GM20000 (cell line): ENCODE data around the gene TNIK.

Experiments used
- DNase-seq: peaks from one replicate; pipeline ENCODE4 v3.0.0; 2012; ENCODE audit warnings: low spot score
- CTCF ChIP-seq: IDR thresholded peaks from 2 replicates; pipeline ENCODE4 v1.5.1; 2012; ENCODE audit warnings: mild to moderate bottlenecking, control low read depth; ENCODE audit errors: extremely low read depth, missing control alignments

The TNIK gene

GRCh38 chr3:171254315-171254714 lies 205.9 kb downstream of the TNIK start:
- DNase-seq, result no peak
- no peak for TF ChIP-seq CTCF

GRCh38 chr3:171251835-171252234 lies 208.4 kb downstream of the TNIK start:
- DNase-seq, result no peak
- TF ChIP-seq CTCF, result no peak

- DNase-seq, result no peak
- no peak for TF ChIP-seq CTCF
Observed at GRCh38 chr3:171250444-171250843, 209.8 kb downstream of the TNIK start.

GRCh38 chr3:171249245-171249644 lies 211.0 kb downstream of the TNIK start:
- no peak for DNase-seq
- no peak for TF ChIP-seq CTCF

GRCh38 chr3:171248426-171249111 lies 211.6 kb downstream of the TNIK start:
- TF ChIP-seq CTCF, result no peak
- peak; percentile 54 for DNase-seq

- no peak for DNase-seq
- TF ChIP-seq CTCF, result no peak
Observed at GRCh38 chr3:171245796-171246765, 214.1 kb downstream of the TNIK start.

GRCh38 chr3:171242951-171243350 lies 217.3 kb downstream of the TNIK start:
- TF ChIP-seq CTCF, result no peak
- DNase-seq, result no peak
